ENCODE results near the gene TTC13. TPM values are rescaled to one million over a fixed set of nuclear protein-coding genes. Genes with fewer than 3 reads are reported as not detected.
A peak's percentile ranks its signal among the peaks of the same experiment; 100 is the strongest.

Gene TTC13
- total and polyA plus RNA-seq, 10 of the 15 experiments (the other 5 are each of a cell fraction or from before 2014, with no cell fraction given), result 5.8 to 30.8 (median 18.5) TPM

DNA sequence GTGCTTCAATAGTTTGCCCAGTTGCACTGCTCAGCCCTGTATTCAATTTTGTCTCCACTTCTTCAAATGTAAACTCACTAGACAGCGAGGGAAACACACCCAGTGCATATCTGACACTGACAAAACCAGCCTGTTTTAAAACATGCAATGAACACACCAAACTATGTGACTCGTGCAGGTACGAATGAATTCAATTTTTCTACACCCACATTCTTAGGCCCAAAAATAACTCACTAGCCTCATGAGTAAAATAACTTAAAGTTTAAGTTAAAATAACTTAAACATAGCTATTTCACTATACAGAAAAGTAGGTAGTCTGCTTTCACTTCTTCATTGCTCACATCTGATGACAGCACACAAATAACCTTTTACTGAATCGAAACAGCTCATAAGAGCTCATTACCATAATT, 21.1 kb downstream of the TTC13 start:
- peaks cover 0 to 11% of the 10 kb centered on the region in 2 experiments; a peak in 1 of 4 replicates for H3K36me3 ChIP-seq (ENCODE audit: control insufficient read depth in 2 of 2, insufficient read depth in 2 of 2, low read length in 1 of 2)
- RAD21 ChIA-PET (ENCODE audit: unreplicated experiment), result interaction anchor here (0.7 to 3.6 kb wide), 4 partner anchors 12 to 20 kb away, joined by 3 to 24 read pairs (median 7); partner anchors contain the start of genes ARV1 and TTC13
- TF ChIP-seq JUNB (IDR thresholded peaks at IDR 0.05) (peak; percentile 41), CEBPB (IDR thresholded peaks at IDR 0.05; ENCODE audit: borderline replicate concordance in 1 of 2, low read depth in 2 of 2, low read length in 2 of 2) (peak in 1 of 2 experiments; percentile 46; a peak in 1 of 4 replicates), ETV6 (conservative IDR thresholded peaks at IDR 0.05 in 1 of 2, IDR thresholded peaks at IDR 0.05 in 1 of 2; ENCODE audit: borderline replicate concordance in 1 of 2, low read depth in 1 of 2) (no peak), ZBED1 (IDR thresholded peaks at IDR 0.05; ENCODE audit: borderline replicate concordance) (peak; percentile 53; the same call in 1 of the 2 replicates), CBFB (IDR thresholded peaks at IDR 0.05; ENCODE audit: low read depth) (no peak), FOXM1 (IDR thresholded peaks at IDR 0.05; ENCODE audit: low read depth, low read length) (no peak), BHLHE40 (IDR thresholded peaks at IDR 0.05; ENCODE audit: borderline replicate concordance in 1 of 2, low read depth in 2 of 2, low read length in 1 of 2) (peak; percentile 45 to 61; a peak in 1 of 4 replicates), ZNF24 (IDR thresholded peaks at IDR 0.05) (peak; percentile 86), IKZF1 (conservative IDR thresholded peaks at IDR 0.05) (0 out of 2 replicates have a peak, but pooled peaks have one; percentile 10), RCOR1 (conservative IDR thresholded peaks at IDR 0.05; ENCODE audit: low read depth, low read length) (no peak), MTA2 (IDR thresholded peaks at IDR 0.05; ENCODE audit: low read depth) (peak; percentile 60; the same call in 1 of the 2 replicates), SPI1 (IDR thresholded peaks at IDR 0.05; ENCODE audit: borderline replicate concordance, insufficient read depth, low read depth, low read length) (peak; percentile 59), MEF2A (IDR thresholded peaks at IDR 0.05; ENCODE audit: insufficient read depth, low read depth, low read length) (peak; percentile 97)
- TF ChIP-seq, protein P1, sequence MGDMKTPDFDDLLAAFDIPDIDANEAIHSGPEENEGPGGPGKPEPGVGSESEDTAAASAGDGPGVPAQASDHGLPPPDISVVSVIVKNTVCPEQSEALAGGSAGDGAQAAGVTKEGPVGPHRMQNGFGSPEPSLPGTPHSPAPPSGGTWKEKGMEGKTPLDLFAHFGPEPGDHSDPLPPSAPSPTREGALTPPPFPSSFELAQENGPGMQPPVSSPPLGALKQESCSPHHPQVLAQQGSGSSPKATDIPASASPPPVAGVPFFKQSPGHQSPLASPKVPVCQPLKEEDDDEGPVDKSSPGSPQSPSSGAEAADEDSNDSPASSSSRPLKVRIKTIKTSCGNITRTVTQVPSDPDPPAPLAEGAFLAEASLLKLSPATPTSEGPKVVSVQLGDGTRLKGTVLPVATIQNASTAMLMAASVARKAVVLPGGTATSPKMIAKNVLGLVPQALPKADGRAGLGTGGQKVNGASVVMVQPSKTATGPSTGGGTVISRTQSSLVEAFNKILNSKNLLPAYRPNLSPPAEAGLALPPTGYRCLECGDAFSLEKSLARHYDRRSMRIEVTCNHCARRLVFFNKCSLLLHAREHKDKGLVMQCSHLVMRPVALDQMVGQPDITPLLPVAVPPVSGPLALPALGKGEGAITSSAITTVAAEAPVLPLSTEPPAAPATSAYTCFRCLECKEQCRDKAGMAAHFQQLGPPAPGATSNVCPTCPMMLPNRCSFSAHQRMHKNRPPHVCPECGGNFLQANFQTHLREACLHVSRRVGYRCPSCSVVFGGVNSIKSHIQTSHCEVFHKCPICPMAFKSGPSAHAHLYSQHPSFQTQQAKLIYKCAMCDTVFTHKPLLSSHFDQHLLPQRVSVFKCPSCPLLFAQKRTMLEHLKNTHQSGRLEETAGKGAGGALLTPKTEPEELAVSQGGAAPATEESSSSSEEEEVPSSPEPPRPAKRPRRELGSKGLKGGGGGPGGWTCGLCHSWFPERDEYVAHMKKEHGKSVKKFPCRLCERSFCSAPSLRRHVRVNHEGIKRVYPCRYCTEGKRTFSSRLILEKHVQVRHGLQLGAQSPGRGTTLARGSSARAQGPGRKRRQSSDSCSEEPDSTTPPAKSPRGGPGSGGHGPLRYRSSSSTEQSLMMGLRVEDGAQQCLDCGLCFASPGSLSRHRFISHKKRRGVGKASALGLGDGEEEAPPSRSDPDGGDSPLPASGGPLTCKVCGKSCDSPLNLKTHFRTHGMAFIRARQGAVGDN (IDR thresholded peaks at IDR 0.05), result 0 out of 2 replicates have a peak, but pooled peaks have one; percentile 15
- TF ChIP-seq, protein P2, sequence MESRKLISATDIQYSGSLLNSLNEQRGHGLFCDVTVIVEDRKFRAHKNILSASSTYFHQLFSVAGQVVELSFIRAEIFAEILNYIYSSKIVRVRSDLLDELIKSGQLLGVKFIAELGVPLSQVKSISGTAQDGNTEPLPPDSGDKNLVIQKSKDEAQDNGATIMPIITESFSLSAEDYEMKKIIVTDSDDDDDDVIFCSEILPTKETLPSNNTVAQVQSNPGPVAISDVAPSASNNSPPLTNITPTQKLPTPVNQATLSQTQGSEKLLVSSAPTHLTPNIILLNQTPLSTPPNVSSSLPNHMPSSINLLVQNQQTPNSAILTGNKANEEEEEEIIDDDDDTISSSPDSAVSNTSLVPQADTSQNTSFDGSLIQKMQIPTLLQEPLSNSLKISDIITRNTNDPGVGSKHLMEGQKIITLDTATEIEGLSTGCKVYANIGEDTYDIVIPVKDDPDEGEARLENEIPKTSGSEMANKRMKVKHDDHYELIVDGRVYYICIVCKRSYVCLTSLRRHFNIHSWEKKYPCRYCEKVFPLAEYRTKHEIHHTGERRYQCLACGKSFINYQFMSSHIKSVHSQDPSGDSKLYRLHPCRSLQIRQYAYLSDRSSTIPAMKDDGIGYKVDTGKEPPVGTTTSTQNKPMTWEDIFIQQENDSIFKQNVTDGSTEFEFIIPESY (IDR thresholded peaks at IDR 0.05), result no peak
- TF ChIP-seq, protein P3, sequence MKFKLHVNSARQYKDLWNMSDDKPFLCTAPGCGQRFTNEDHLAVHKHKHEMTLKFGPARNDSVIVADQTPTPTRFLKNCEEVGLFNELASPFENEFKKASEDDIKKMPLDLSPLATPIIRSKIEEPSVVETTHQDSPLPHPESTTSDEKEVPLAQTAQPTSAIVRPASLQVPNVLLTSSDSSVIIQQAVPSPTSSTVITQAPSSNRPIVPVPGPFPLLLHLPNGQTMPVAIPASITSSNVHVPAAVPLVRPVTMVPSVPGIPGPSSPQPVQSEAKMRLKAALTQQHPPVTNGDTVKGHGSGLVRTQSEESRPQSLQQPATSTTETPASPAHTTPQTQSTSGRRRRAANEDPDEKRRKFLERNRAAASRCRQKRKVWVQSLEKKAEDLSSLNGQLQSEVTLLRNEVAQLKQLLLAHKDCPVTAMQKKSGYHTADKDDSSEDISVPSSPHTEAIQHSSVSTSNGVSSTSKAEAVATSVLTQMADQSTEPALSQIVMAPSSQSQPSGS (IDR thresholded peaks at IDR 0.05; ENCODE audit: low read length), result peak; percentile 64

More for the DNA sequence above, 21.1 kb downstream of the TTC13 start:
- ATAC-seq (peak; percentile 84), DNase-seq (ENCODE audit: low read depth, low spot score) (no peak), FAIRE-seq (peak; percentile 70)
- Histone ChIP-seq H3K79me2 (ENCODE audit: control insufficient read depth, insufficient read depth, low read length) (no peaks in the 10 kb centered on the region), H3K27ac (ENCODE audit: control insufficient read depth, insufficient read depth) (peak overlapping the region; percentile 56), H3K27me3 (replicated peaks in 1 of 2; ENCODE audit: control insufficient read depth in 2 of 2, insufficient read depth in 2 of 2, low read length in 1 of 2) (no peaks in the 10 kb centered on the region), H2AFZ (ENCODE audit: control insufficient read depth, low read depth, low read length) (peak overlapping the region; percentile 45; the same call in 1 of the 2 replicates), H3K4me2 (ENCODE audit: control insufficient read depth, insufficient read depth) (peak overlapping the region; percentile 66; the same call in 1 of the 2 replicates), H3K9ac (ENCODE audit: control insufficient read depth, insufficient read depth, low read length) (peak overlapping the region; percentile 9; the same call in 1 of the 2 replicates), H4K20me1 (ENCODE audit: control insufficient read depth, insufficient read depth) (no peaks in the 10 kb centered on the region), H3K4me1 (ENCODE audit: control insufficient read depth, insufficient read depth, low read length) (peaks cover 8% of the 10 kb centered on the region), H3K4me3 (no peak overlapping the region), H3K9me3 (replicated peaks; ENCODE audit: control insufficient read depth, insufficient read depth, low read length) (no peaks in the 10 kb centered on the region)
- SMC1A ChIA-PET (ENCODE audit: uncharacterized antibody, unreplicated experiment), result interaction anchor here (0.6 to 7.4 kb wide), 6 partner anchors 13 to 41 kb away, joined by 3 to 69 read pairs (median 8); partner anchors contain the start of genes ARV1 and TTC13
- in situ Hi-C loops (cut with MboI) (no loop called here), intact Hi-C loops (cut with micrococcal nuclease; ENCODE audit: unreplicated experiment) (no loop called here)
- CTCF ChIA-PET, result interaction anchor here (0.8 to 1.9 kb wide), 6 partner anchors 11 to 41 kb away, joined by 3 to 12 read pairs (median 6); no protein-coding TSS in a partner anchor
- POLR2A ChIA-PET, result interaction anchor here (0.7 to 1.3 kb wide), 3 partner anchors 15 to 21 kb away, joined by 3 to 6 read pairs (median 5); partner anchors contain the start of genes ARV1 and TTC13
- BruUV-seq (replicated peaks), result no TSS peak
- WGBS (ENCODE audit: insufficient coverage, insufficient replicate concordance, low lambda C conversion rate, missing lambda C conversion rate), result 15% methylated on average over 4 of the region's 4 CpGs

Measured in GM12878 (cell line).